ENCODE data around the gene PLPP7.

The PLPP7 gene

GRCh38 chr9:131279196-131279862 lies 10.2 kb upstream of the PLPP7 start:
- Histone ChIP-seq H3K27ac (peak overlapping the region in 3 of 21 experiments; percentile 41 to 98 (median 89)), H3K4me3 (no peak overlapping the region)

DNA sequence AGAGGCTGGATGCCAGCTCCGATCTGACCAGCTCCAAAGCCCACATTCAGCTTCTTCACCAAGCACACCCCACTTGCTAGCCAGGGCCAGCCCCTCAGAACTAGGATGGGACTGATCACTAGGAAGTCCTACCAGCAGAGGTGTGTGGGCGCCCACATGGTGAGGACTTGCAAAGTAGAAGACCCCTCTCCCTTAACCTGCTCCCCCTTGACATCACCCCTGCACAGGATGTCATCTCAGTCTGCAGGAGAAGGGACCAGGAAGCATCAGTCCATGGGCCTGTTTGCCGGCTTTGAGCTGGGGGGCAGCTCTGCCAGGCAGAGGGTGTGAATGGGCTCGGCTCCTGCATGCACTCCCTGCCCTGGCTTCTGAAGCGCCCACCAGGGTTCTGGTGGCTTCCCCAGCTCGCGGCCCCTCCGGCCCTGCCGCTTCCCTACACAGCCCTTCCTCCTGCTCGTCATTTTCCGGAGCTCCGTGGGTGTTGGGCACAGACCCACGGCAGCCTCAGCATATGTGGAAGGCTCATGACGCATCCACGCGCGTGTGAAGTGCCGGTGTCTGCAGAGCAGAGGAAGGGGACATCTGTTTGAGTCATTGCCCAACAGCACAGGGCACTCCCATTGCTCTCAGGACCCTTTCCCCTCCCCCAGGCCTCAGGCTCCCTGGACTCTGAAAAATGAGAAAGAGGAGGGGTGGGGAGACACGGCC lies 9.5 kb upstream of the PLPP7 start:
- no peak overlapping the region for H3K4me3 ChIP-seq
- H3K27ac ChIP-seq, result no peak overlapping the region

- Histone ChIP-seq H3K4me3 (no peak overlapping the region), H3K27ac (no peak overlapping the region)
These were observed 8.9 kb upstream of the PLPP7 start for GRCh38 chr9:131280660-131281059.

- Histone ChIP-seq H3K4me3 (no peak overlapping the region), H3K27ac (no peak overlapping the region)
These were observed 8.2 kb upstream of the PLPP7 start for GRCh38 chr9:131281119-131281965.

DNA sequence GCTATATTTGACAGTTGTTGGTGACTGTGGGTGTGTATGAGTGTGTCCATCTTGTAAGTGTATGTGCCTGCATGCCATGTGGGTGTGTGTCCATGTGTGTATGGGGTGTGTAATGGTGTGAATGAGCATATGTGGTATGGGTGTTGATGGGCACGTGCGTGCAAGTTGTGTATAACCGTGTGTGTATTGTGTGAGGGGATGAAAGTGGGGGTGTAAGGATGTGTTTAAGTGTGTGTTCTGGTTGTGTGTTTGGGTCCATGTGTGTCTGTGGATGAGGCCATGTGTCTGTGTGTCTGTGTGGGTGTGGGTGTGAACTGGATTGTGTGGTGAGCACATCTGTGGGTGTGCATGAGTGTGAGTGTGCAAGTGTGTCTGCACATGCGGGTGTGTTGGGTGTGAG lies 7.3 kb upstream of the PLPP7 start:
- H3K27ac ChIP-seq, result no peak overlapping the region
- H3K4me3 ChIP-seq, result no peak overlapping the region

- Histone ChIP-seq H3K27ac (no peak overlapping the region), H3K4me3 (peak overlapping the region in 3 of 7 experiments; percentile 3 to 16 (median 15))
These were observed 6.7 kb upstream of the PLPP7 start for GRCh38 chr9:131282688-131283422.

DNA sequence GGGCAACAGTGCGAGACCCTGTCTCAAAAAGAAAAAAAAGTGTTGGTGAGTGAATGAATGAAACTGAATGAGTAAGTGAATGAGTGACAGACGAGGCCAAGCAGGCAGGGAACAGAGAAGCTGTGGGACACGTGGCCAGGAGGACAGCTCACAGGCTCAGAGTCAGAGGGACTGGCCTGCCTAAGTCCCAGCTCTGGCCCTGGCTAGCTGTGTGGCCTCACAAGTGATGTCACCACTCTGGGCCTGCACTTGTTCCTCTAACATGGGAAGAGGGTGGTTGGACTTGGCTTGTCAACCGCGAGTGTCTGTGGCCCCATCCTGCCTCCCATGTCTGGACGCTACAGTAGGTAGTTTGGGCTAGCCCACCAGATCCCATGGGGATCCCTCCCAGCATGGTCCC lies 4.7 kb upstream of the PLPP7 start:
- H3K27ac ChIP-seq, result no peak overlapping the region
- H3K4me3 ChIP-seq, result no peak overlapping the region

DNA sequence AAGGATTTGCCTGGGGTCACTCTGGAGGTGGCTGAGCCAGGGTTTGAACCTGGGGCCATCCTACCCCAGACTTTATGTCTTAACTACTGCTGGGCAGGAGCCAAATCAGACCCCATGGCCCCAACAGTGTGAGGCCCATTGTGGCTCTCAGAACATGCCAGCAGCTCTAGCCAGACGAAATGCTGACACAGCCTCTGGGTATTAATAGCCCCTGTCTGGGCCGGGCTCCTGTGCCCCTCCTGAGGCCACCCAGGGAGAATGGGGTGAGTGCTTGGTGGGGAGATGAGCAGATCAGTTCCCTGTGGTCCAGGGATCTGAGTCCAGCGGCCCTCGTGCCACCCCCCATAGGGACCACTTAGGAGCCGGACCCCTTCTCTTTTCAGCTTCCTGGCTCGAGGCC lies 2.2 kb upstream of the PLPP7 start:
- no peak overlapping the region for H3K27ac ChIP-seq
- H3K4me3 ChIP-seq, result no peak overlapping the region

DNA sequence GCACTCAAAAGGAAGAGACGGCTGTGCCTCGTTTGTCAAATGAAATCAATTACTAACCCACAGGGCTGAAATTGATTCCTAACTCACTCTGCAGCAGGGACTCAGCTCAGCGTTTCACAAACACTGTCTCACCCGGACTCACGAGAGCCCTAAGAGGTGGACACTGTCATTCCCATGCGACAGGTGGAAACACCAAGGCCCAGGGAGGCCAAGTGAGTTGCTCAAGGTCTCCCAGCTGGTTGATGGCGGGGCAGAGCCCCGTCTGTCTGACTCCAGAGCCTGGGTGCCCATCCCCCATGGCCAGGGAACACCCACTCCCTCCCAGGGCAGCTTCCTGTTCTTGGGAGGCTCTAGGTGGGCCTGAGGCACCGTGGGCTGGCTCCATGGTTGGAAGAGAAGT lies 1.3 kb upstream of the PLPP7 start:
- Histone ChIP-seq H3K27ac (no peak overlapping the region), H3K4me3 (no peak overlapping the region)

- Histone ChIP-seq H3K4me3 (peak overlapping the region; percentile 3 to 43 (median 12)), H3K27ac (peak overlapping the region in 12 of 21 experiments; percentile 2 to 73 (median 50))
These were observed 678 bp downstream of the PLPP7 start for GRCh38 chr9:131290036-131290766.

GRCh38 chr9:131290767-131291370 lies 1.3 kb downstream of the PLPP7 start:
- H3K27ac ChIP-seq, result no peak overlapping the region

GRCh38 chr9:131291795-131292315 lies 2.3 kb downstream of the PLPP7 start:
- Histone ChIP-seq H3K27ac (no peak overlapping the region), H3K4me3 (no peak overlapping the region)

More at GRCh38 chr9:131290767-131291370, 1.3 kb downstream of the PLPP7 start:
- peak overlapping the region in 3 of 7 experiments; percentile 27 to 43 (median 30) for H3K4me3 ChIP-seq

DNA sequence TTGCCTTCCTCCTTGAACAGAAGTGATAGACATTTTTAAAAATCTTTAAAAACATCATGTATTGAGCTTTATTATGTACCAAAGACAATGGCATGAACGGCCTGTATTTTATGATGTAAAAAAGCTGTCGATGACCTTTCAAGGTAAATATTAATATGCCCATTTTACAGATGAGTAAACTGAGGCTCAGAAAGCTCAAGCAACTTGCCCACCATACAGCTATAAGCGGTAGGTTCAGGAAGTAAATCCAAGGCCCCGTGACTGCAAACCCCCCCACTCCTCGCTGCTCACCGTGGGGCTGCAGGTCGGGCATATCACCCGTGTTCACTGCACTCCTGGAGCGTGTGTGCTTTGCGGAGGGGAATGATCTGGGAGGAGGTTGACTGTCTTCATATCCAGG lies 3.4 kb downstream of the PLPP7 start:
- H3K27ac ChIP-seq, result no peak overlapping the region

GRCh38 chr9:131296460-131296859 lies 6.9 kb downstream of the PLPP7 start:
- Histone ChIP-seq H3K4me3 (no peak overlapping the region), H3K27ac (no peak overlapping the region)

More for the DNA sequence above, 3.4 kb downstream of the PLPP7 start:
- H3K4me3 ChIP-seq, result no peak overlapping the region

- no peak overlapping the region for H3K4me3 ChIP-seq
- H3K27ac ChIP-seq, result no peak overlapping the region
These were observed 7.5 kb downstream of the PLPP7 start for GRCh38 chr9:131296906-131297500.

DNA sequence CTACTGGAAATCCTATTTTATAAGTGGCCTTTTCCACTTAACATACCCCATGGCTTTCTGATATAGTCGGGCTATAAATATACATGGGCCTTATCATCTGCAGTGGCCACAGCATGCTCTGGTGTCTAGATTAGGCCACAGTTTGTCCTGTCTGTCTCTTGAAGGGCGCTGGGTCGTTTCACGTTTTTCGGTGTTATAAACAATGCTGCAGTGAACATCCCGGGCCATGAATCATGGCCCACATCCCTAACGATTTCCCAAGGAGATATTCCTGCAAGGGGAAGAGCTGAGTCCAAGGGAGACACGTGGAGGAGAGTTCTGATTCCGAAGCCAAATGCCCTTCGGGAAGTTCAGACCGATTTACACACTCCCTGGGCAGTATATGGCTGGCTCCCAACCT lies 8.4 kb downstream of the PLPP7 start:
- H3K27ac ChIP-seq, result no peak overlapping the region
- H3K4me3 ChIP-seq, result no peak overlapping the region

DNA sequence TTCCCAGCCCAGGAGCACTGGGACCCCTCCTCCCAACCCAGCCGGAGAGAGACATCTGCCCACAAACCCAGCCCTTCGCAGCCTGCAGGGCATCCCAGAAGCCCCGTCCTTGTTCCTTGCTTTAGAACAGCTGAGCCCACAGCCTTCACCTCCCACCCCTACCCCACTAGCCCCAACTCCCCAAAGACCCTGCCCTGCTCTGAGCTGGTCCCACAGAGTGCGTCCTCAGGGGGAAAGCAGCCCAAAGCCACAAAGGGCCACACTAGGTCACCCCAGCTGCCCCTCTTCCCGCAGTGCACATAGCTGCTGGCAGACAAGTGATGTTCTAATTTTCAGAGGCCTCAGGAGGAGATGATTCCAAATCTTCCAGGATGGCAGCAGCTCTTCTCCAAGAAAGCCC lies 8.8 kb downstream of the PLPP7 start:
- Histone ChIP-seq H3K27ac (no peak overlapping the region), H3K4me3 (no peak overlapping the region)

GRCh38 chr9:131298816-131299215 lies 9.3 kb downstream of the PLPP7 start:
- no peak overlapping the region for H3K4me3 ChIP-seq
- H3K27ac ChIP-seq, result no peak overlapping the region
